Measurements from ENCODE around the gene PNPLA8.

- TF ChIP-seq, protein P1, sequence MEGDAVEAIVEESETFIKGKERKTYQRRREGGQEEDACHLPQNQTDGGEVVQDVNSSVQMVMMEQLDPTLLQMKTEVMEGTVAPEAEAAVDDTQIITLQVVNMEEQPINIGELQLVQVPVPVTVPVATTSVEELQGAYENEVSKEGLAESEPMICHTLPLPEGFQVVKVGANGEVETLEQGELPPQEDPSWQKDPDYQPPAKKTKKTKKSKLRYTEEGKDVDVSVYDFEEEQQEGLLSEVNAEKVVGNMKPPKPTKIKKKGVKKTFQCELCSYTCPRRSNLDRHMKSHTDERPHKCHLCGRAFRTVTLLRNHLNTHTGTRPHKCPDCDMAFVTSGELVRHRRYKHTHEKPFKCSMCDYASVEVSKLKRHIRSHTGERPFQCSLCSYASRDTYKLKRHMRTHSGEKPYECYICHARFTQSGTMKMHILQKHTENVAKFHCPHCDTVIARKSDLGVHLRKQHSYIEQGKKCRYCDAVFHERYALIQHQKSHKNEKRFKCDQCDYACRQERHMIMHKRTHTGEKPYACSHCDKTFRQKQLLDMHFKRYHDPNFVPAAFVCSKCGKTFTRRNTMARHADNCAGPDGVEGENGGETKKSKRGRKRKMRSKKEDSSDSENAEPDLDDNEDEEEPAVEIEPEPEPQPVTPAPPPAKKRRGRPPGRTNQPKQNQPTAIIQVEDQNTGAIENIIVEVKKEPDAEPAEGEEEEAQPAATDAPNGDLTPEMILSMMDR (IDR thresholded peaks at IDR 0.05): no peak
- TF ChIP-seq POLR2A (IDR thresholded peaks at IDR 0.05) (no peak), EP300 (IDR thresholded peaks at IDR 0.05; ENCODE audit: low read depth) (no peak)
Measured at GRCh38 chr7:108565987-108566386, 40.1 kb upstream of the PNPLA8 start.

Data from transverse colon (tissue), 3 donors.